Sigmoid colon (tissue), 3 donors: ENCODE results near the gene CEP104.

Experiments
- POLR2A ChIP-seq, 2 donors: fragments of 450-650 bp; IDR thresholded peaks; one replicate each; pipeline ENCODE4 v1.6.1; 2016; ENCODE audit warnings: antibody characterized with exemption in 2 of 2, mild to moderate bottlenecking in 2 of 2, moderate library complexity in 2 of 2
- TF ChIP-seq, protein P1 (sequence below), 4 experiments: fragments of 450-650 bp in 3 of 4; fragments of 200-600 bp in 1 of 4; IDR thresholded peaks; one replicate each; pipeline ENCODE4 v1.5.1; 2016 to 2019; ENCODE audit warnings: antibody characterized with exemption in 4 of 4, mild to moderate bottlenecking in 3 of 4, moderate library complexity in 2 of 4

DNA sequence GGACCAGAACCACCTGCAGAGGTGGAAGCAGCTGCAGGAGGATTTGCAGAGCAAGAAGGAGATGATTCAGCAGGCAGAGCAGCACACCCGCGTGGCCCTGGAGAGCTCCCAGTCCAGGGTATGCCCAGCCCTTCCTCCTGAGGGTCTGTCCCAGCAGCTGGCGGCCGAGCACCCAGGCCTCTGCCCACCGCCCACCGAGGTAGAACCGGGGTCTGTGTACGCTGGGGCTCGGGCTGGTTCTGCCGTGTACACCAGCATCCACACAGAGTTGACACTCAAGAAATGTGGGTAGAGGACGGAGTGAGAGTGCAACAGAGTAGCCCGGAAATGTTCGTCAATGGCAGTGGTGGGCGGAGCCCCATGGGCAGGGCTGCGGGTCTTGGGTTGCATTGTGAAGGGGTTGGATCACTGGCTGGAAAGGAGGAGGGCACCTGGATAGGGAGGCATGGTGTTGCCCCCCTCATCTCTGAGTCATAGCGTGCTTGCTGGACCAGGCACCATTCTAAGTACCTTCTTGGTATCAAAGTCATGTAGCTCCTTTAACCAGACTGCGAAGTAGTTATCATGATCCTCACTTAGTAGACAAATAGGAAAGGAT lies 89.6 kb downstream of the CEP104 start:
- TF ChIP-seq, protein P1, sequence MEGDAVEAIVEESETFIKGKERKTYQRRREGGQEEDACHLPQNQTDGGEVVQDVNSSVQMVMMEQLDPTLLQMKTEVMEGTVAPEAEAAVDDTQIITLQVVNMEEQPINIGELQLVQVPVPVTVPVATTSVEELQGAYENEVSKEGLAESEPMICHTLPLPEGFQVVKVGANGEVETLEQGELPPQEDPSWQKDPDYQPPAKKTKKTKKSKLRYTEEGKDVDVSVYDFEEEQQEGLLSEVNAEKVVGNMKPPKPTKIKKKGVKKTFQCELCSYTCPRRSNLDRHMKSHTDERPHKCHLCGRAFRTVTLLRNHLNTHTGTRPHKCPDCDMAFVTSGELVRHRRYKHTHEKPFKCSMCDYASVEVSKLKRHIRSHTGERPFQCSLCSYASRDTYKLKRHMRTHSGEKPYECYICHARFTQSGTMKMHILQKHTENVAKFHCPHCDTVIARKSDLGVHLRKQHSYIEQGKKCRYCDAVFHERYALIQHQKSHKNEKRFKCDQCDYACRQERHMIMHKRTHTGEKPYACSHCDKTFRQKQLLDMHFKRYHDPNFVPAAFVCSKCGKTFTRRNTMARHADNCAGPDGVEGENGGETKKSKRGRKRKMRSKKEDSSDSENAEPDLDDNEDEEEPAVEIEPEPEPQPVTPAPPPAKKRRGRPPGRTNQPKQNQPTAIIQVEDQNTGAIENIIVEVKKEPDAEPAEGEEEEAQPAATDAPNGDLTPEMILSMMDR (IDR thresholded peaks at IDR 0.05), result no peak
- no peak for TF ChIP-seq POLR2A (IDR thresholded peaks at IDR 0.05)
